ENCODE measurements around the gene SUSD2.
"Not testable (repeated sequence)": the region's sequence is repeated elsewhere in the genome, so short reads cannot be mapped to it uniquely, and the experiment has no call there.

SUSD2 gene

GRCh38 chr22:24216541-24217209, 35.4 kb downstream of the SUSD2 start:
- H3K4me3 ChIP-seq (ENCODE audit: low read length) = no peak overlapping the region
- no peak for TF ChIP-seq ZNF274 (IDR thresholded peaks at IDR 0.05; ENCODE audit: low read depth, low read length)

- TF ChIP-seq ZNF274 (IDR thresholded peaks at IDR 0.05; ENCODE audit: low read depth, low read length) = no peak
- no peak overlapping the region for H3K4me3 ChIP-seq (ENCODE audit: low read length)
Measured at GRCh38 chr22:24217384-24217783, 36.1 kb downstream of the SUSD2 start.

GRCh38 chr22:24219750-24220149, 38.5 kb downstream of the SUSD2 start:
- no peak for TF ChIP-seq ZNF274 (IDR thresholded peaks at IDR 0.05; ENCODE audit: low read depth, low read length)
- H3K4me3 ChIP-seq (ENCODE audit: low read length) = no peak overlapping the region

GRCh38 chr22:24224468-24224867, 43.2 kb downstream of the SUSD2 start:
- TF ChIP-seq ZNF274 (IDR thresholded peaks at IDR 0.05; ENCODE audit: low read depth, low read length) = no peak
- no peak overlapping the region for H3K4me3 ChIP-seq (ENCODE audit: low read length)

- TF ChIP-seq ZNF274 (IDR thresholded peaks at IDR 0.05; ENCODE audit: low read depth, low read length) = no peak
- H3K4me3 ChIP-seq (ENCODE audit: low read length) = no peak overlapping the region
Measured at GRCh38 chr22:24225044-24225601, 43.8 kb downstream of the SUSD2 start.

GRCh38 chr22:24225951-24226350, 44.7 kb downstream of the SUSD2 start:
- no peak for TF ChIP-seq ZNF274 (IDR thresholded peaks at IDR 0.05; ENCODE audit: low read depth, low read length)
- no peak overlapping the region for H3K4me3 ChIP-seq (ENCODE audit: low read length)

- no peak for TF ChIP-seq ZNF274 (IDR thresholded peaks at IDR 0.05; ENCODE audit: low read depth, low read length)
Measured at GRCh38 chr22:24230911-24231656, 49.8 kb downstream of the SUSD2 start.

GRCh38 chr22:24231706-24232105, 50.4 kb downstream of the SUSD2 start:
- TF ChIP-seq ZNF274 (IDR thresholded peaks at IDR 0.05; ENCODE audit: low read depth, low read length) = no peak

More at GRCh38 chr22:24230911-24231656, 49.8 kb downstream of the SUSD2 start:
- no peak overlapping the region for H3K4me3 ChIP-seq (ENCODE audit: low read length)

GRCh38 chr22:24232124-24232523, 50.8 kb downstream of the SUSD2 start:
- H3K4me3 ChIP-seq (ENCODE audit: low read length) = no peak overlapping the region
- no peak for TF ChIP-seq ZNF274 (IDR thresholded peaks at IDR 0.05; ENCODE audit: low read depth, low read length)

More at GRCh38 chr22:24231706-24232105, 50.4 kb downstream of the SUSD2 start:
- H3K4me3 ChIP-seq (ENCODE audit: low read length) = no peak overlapping the region

- no peak for TF ChIP-seq ZNF274 (IDR thresholded peaks at IDR 0.05; ENCODE audit: low read depth, low read length)
- no peak overlapping the region for H3K4me3 ChIP-seq (ENCODE audit: low read length)
Measured at GRCh38 chr22:24232725-24233124, 51.4 kb downstream of the SUSD2 start.

GRCh38 chr22:24233235-24233634, 51.9 kb downstream of the SUSD2 start:
- TF ChIP-seq ZNF274 (IDR thresholded peaks at IDR 0.05; ENCODE audit: low read depth, low read length) = no peak
- H3K4me3 ChIP-seq (ENCODE audit: low read length) = no peak overlapping the region

GRCh38 chr22:24233816-24234215, 52.5 kb downstream of the SUSD2 start:
- TF ChIP-seq ZNF274 (IDR thresholded peaks at IDR 0.05; ENCODE audit: low read depth, low read length) = no peak
- no peak overlapping the region for H3K4me3 ChIP-seq (ENCODE audit: low read length)

GRCh38 chr22:24235315-24235714, 54.0 kb downstream of the SUSD2 start:
- TF ChIP-seq ZNF274 (IDR thresholded peaks at IDR 0.05; ENCODE audit: low read depth, low read length) = no peak
- no peak overlapping the region for H3K4me3 ChIP-seq (ENCODE audit: low read length)

- no peak for TF ChIP-seq ZNF274 (IDR thresholded peaks at IDR 0.05; ENCODE audit: low read depth, low read length)
- H3K4me3 ChIP-seq (ENCODE audit: low read length) = no peak overlapping the region
Measured at GRCh38 chr22:24236656-24237055, 55.4 kb downstream of the SUSD2 start.

GRCh38 chr22:24238101-24238694, 56.9 kb downstream of the SUSD2 start:
- not testable (repeated sequence) for H3K4me3 ChIP-seq (ENCODE audit: low read length)
